GM12892 (cell line): Measurements from ENCODE around the gene INTS13.
A peak's percentile ranks its signal among the peaks of the same experiment; 100 is the strongest.
"Not testable (repeated sequence)": the region's sequence is repeated elsewhere in the genome, so short reads cannot be mapped to it uniquely, and the experiment has no call there.

Experiments used
- DNase-seq: peaks from one replicate; pipeline ENCODE4 v3.0.0; 2011; ENCODE audit not compliant: insufficient read length
- FAIRE-seq: peaks from 2 replicates; lab custom pipeline; 2011; peaks lifted over from hg19 to GRCh38; lab: Jason Lieb, UNC
- POLR2A ChIP-seq: IDR thresholded peaks from 2 replicates; pipeline ENCODE4 v1.6.1; 2011; ENCODE audit warnings: low read depth, low read length, control low read depth
- POLR2AphosphoS5 ChIP-seq: IDR thresholded peaks from 2 replicates; pipeline ENCODE4 v1.6.1; 2011; ENCODE audit warnings: low read depth, low read length, control low read depth
- TAF1 ChIP-seq: IDR thresholded peaks from 2 replicates; pipeline ENCODE4 v1.6.1; 2011; ENCODE audit warnings: low read depth, mild to moderate bottlenecking, control low read depth, low read length, borderline replicate concordance

Gene INTS13

DNA sequence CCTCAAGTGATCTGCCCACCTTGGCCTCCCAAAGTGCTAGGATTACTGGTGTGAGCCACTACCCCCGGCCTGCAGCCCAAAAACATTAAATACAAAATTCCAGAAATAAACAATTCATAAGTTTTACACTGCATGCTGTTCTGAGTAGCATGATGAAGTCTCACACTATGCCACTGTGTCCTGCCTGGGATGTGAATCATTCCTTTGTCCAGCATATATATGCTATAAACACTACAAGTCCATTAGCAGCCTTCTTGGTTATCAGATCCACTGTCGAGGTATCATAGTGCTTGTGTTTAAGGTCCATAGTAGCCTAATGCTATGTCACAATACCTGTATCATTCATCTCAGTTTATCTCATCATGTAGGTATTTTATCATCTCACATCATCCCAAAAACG is 15.9 kb downstream of the INTS13 start:
- DNase-seq = no peak
- TF ChIP-seq POLR2A = no peak
- no peak for FAIRE-seq

DNA sequence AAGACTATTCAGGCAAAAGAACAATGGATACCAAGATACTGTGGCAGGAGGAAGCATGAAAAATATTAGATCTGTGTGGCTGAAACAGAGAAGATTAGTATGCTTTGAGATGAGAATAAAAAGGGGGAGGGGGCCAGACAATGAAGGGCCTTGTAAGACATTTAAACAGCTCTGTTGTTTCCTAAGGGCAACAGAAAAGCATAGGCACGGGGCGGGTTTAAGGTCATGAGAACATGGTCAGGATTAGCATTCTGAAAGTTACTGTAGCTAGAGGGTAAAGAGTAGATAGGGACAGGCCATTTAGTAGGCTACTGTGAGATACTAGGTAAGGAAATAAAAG is 18.6 kb downstream of the INTS13 start:
- DNase-seq = no peak
- TF ChIP-seq TAF1 (no peak), POLR2AphosphoS5 (no peak), POLR2A (no peak)
- no peak for FAIRE-seq

DNA sequence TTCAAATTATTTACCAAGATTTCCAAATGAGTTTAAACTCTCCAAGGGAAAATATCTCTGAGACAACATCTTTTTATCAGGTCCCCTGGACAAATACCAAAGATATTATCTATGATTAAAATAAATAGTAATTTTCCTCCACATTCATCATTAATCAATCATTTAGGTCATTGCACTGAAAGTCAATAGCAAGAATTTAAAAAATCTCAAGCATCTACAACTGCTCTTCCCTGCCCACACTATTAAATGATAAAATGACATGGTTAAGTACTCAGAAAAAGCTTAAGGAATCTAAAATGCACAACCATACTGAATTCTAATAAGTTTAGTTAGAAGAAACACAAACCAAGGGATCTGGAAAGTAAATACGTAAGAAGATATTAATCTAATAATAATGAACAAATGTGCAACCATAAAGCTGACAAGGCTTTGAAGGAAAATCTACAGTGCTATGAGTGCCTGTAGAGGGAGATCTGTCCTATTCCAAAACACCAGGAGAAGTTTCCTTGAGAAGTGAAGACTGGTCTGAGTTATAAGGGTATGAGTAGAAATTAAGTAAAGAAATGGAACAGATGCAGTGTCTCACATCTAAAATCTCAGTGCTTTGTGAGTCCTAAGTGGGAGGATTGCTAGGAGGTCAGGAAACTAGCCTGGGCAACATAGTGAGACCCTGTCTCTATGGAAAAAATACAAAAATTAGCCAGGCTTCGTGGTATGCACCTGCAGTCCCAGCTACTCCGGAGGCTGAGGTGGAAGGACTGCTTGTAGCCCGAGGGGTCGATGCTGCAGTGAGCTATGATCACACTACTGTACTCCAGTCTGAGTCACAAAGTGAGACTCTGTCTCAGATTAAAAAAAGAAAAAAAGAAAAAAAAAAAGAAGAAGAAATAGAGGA is 19.2 kb downstream of the INTS13 start:
- TF ChIP-seq POLR2AphosphoS5 = no peak
- no peak for TF ChIP-seq TAF1
- TF ChIP-seq POLR2A = no peak
- DNase-seq = no peak
- no peak for FAIRE-seq

DNA sequence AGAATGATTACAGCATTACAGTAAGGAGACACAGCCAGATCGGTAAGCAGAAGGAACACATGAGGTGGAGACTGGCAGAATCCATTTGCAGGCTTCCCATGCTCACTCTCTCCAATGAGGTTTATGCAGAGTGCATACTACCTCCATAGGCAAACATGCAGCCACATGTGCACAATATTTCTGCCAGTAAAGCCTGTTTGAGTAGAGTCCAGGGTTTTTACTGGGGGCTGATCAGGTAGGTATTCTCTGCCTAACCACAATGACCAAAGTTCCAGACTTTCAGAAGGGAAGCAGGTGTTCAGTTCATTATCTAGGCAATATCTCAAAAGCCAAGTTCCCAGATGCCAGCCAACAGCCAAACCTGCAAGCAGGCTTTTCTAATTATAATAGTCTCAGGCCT is 31.1 kb downstream of the INTS13 start:
- DNase-seq (no peak), FAIRE-seq (no peak)
- TF ChIP-seq POLR2A = no peak
- no peak for TF ChIP-seq TAF1
- no peak for TF ChIP-seq POLR2AphosphoS5

DNA sequence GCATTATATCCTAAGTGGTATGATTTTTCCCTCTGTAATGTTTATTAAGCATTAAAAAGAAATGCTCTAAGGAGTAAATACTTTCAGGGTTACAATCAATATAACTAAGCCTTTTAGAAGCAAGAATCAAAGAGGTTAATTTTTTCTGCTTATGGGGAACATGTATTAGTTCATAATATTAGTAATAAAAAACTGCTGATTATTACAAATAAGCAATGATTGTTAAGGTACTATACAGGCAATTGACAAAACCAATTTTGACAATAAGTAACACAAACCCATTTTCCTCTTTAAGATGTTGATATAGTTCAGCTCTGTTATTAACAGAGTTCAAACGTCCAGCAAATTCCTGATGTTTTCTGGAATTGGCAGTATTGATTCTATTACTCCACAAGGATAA is 31.8 kb downstream of the INTS13 start:
- FAIRE-seq (no peak), DNase-seq (no peak)
- TF ChIP-seq TAF1 (no peak), POLR2A (no peak)

DNA sequence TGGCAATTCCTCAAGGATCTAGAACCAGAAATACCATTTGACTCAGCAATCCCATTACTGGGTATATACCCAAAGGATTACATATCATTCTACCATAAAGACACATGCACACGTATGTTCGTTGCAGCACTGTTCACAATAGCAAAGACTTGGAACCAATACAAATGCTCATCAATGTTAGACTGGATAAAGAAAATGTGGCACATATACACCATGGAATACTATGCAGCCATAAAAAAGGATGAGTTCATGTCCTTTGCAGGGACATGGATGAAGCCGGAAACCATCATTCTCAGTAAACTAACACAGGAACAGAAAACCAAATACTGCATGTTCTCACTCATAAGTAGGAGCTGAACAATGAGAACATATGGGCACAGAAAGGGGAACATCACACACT is 34.4 kb downstream of the INTS13 start:
- not testable (repeated sequence) for FAIRE-seq, DNase-seq

DNA sequence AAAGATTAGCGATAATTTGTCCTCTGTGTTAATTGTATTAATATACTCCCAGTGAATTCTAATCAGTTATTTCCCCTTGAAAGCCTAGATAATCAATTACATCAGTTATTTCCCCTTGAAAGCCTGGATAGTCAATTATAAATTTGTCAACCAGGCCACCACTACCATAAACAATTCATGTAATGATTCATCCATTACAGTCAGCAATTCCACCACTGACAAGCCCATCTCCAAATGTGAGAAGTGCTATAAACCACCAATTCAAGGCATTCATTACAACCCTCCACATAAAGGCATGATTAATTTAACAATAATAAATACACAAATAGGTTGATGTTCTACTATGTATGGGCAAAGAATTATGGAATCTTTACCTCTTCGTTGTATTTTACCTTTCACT is 40.9 kb downstream of the INTS13 start:
- DNase-seq (no peak), FAIRE-seq (no peak)
- TF ChIP-seq TAF1 (no peak), POLR2A (no peak), POLR2AphosphoS5 (no peak)

DNA sequence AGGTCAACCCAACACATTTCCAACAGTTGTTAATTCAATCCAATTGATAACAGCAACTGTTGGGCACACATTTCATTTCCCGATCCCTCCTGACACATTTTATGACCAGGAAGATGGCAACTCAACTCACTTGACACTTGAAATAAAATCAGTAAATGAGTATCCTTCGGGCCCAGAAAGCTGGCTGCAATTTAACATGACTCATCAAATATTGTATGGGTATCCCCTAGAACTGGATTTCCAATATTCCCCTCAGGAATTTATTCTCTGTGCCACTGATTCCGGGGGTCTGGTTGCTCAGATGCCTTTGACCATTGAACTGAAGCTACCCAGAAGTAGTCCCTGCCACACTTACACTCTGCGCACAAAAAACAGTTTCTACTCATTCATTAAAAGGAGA is 42.1 kb downstream of the INTS13 start:
- TF ChIP-seq POLR2AphosphoS5 (no peak), TAF1 (no peak), POLR2A (no peak)
- FAIRE-seq = no peak

DNA sequence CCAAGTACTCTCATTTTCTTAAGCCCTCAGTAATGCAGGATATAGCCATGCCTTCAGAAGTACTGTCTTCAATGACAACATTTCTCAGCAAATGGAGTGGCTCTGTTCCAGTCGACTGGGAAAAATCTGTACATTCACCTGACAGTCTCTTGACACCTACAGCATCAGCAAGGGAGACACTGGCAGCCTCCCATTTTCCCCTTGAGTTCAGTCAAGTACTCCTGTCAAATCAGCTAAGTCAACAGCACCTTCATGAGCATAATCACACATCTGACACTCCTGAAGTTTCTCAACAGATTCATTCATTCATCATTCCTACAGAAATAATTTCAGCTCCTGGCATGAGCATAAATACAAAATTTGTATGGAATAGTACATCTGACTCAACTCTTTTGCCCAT is 46.1 kb downstream of the INTS13 start:
- DNase-seq (no peak), FAIRE-seq (no peak)
- TF ChIP-seq POLR2A (no peak), POLR2AphosphoS5 (no peak), TAF1 (no peak)

More for the DNA sequence above, 42.1 kb downstream of the INTS13 start:
- no peak for DNase-seq

DNA sequence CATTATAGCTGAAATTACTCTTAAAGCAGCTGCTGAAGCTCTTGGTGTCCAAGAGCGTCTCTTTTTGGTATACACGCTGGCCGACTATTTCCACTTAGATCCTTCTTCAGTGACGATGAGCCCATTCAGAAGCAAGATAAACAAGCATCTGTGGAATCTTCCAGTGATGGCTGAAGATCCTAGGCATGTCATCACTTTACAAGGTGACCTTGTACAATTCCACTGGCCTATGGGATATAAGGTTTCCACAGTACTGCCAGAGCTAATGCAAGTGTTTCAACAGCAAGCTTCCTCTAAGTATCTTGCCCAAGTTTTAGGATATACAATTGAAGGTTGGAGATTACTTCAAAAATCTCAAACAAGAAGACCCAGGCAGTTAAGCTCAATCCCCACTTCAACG is 47.0 kb downstream of the INTS13 start:
- FAIRE-seq = no peak

DNA sequence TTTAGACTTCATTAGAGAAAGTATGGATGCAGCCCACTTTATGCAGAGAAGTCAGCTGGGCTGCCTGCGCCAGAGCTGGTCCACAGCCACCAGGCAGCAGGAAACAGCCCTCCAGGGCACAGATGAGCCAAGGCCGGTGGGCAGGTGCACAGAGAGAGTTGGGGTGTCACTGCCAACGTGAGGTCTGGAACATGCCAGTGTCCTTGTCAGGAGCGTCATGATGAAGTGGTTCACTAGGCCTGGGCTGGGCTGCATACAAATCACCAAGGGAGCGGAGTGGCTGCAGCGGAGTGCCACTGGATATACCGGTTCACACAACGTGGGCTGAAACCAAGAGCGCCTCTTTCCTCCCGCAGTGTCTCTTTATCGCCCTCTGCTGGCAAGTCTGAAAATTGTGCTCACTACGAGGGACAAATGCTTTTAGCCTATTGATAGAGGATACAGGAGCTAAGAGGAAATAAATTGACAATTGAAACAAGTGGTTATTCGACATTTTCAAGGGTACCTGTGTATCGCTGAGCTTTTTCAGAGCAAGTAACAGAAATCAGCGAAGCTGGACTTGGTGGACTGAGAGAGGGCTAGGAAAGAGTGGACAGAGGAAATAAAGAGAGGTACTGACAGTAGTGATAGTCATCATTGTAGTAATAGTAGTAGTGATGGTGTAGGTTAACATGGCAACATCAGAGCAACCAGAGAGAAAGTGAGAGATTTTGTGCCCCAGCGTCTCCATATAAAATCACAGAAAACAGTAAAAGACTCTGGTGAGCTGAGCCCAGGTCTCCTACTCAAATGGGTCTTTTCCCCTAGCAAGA is 52.8 kb downstream of the INTS13 start:
- FAIRE-seq (peak; percentile 92), DNase-seq (peak; percentile 65)
- TF ChIP-seq POLR2AphosphoS5 (no peak), POLR2A (no peak), TAF1 (no peak)

More for the DNA sequence above, 47.0 kb downstream of the INTS13 start:
- DNase-seq = no peak
- TF ChIP-seq TAF1 = no peak
- TF ChIP-seq POLR2AphosphoS5 = no peak
- TF ChIP-seq POLR2A = no peak

DNA sequence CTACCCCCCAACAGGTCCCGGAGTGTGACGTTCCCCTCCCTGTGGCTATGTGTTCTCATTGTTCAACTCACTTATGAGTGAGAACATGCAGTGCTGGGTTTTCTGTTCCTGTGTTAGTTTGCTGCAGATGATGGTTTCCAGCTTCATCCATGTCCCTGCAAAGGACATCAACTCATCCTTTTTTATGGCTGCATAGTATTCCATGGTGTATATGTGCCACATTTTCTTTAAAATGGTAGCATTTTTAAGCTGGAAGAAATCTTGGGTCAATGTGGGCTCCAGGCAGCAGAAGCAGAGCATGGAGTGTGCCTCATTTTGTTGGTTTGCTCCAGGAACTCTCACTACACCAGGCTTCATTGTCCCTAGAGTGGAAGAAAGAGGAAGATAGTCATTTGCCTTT is 57.2 kb downstream of the INTS13 start:
- no peak for TF ChIP-seq TAF1
- TF ChIP-seq POLR2AphosphoS5 = no peak
- no peak for TF ChIP-seq POLR2A
- no peak for FAIRE-seq
- DNase-seq = no peak

DNA sequence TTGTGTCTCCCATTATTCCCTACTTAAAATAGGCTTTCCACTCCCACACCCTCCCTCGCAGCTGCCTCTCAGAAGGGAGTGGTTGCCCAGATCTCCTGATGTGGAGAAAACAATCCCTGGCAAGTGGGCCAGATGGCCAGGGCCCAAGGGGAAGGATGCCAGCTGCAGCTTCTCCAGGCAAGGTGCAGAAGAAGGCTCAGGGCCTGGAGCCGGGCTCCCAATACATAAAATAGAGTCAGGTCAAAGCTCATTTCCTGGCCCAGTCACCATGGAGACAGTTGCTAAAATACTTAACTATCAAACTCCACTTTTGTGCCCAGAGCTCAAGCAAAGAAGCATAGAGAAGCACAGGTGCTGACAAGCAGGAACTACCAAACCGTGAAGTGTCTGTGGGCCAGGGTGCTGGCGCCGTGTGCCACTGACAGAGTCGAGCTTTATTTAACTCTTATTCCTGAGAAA is 59.1 kb downstream of the INTS13 start:
- FAIRE-seq (no peak), DNase-seq (peak; percentile 26)
- TF ChIP-seq POLR2A (no peak), POLR2AphosphoS5 (no peak), TAF1 (no peak)
